GM15510 (cell line): ENCODE results near the gene SHANK3.

Experiments used
- POLR2A ChIP-seq: IDR thresholded peaks from 3 replicates; pipeline ENCODE4 v1.6.1; 2011; ENCODE audit warnings: borderline replicate concordance; ENCODE audit not compliant: insufficient read length; ENCODE audit errors: extremely low read depth

Gene SHANK3

GRCh38 chr22:50721257-50721844 is 48.7 kb downstream of the SHANK3 start:
- TF ChIP-seq POLR2A, result no peak

- TF ChIP-seq POLR2A, result no peak
Measured at GRCh38 chr22:50722048-50722701, 49.6 kb downstream of the SHANK3 start.
